Osteocyte (in vitro differentiated cells): ENCODE measurements around the gene UPF3A. TPM values are rescaled to one million over a fixed set of nuclear protein-coding genes. Genes with fewer than 3 reads are reported as not detected.

Experiments
- DNase-seq: peaks from one replicate; pipeline ENCODE4 v3.0.0; 2021; ENCODE audit warnings: mixed read lengths; ENCODE audit not compliant: unreplicated experiment; ENCODE audit errors: extremely low spot score
- H3K27ac Mint-ChIP-seq: one replicate; pipeline ENCODE4 v1.8.0; 2021; ENCODE audit warnings: mild to moderate bottlenecking, mixed read lengths; ENCODE audit not compliant: unreplicated experiment
- H3K27me3 Mint-ChIP-seq: one replicate; pipeline ENCODE4 v1.8.0; 2021; ENCODE audit warnings: mixed read lengths; ENCODE audit not compliant: unreplicated experiment
- H3K36me3 Mint-ChIP-seq: one replicate; pipeline ENCODE4 v1.8.0; 2021; ENCODE audit warnings: mixed read lengths; ENCODE audit not compliant: unreplicated experiment
- H3K4me1 Mint-ChIP-seq: one replicate; pipeline ENCODE4 v1.8.0; 2021; ENCODE audit warnings: mixed read lengths; ENCODE audit not compliant: unreplicated experiment
- H3K4me3 Mint-ChIP-seq: one replicate; pipeline ENCODE4 v1.8.0; 2021; ENCODE audit warnings: mild to moderate bottlenecking, moderate library complexity, mixed read lengths; ENCODE audit not compliant: unreplicated experiment
- H3K9me3 Mint-ChIP-seq: one replicate; pipeline ENCODE4 v1.8.0; 2021; ENCODE audit warnings: mixed read lengths; ENCODE audit not compliant: unreplicated experiment
- CTCF ChIP-seq: fragments of 200-600 bp; sonication (generic); IDR thresholded peaks from 2 replicates; pipeline ENCODE4 v1.5.0; 2021; ENCODE audit warnings: antibody characterized with exemption, mild to moderate bottlenecking, moderate library complexity
- long read RNA-seq: library from polyadenylated mRNA; unstranded; transcript quantifications from one replicate; pipeline ENCODE4 v2.0.0, GENCODE V29; 2021
- total RNA-seq: library from RNA; stranded (reverse); gene quantifications from 2 replicates; pipeline ENCODE4 v1.2.1, GENCODE V29; 2021

UPF3A gene, protein sequence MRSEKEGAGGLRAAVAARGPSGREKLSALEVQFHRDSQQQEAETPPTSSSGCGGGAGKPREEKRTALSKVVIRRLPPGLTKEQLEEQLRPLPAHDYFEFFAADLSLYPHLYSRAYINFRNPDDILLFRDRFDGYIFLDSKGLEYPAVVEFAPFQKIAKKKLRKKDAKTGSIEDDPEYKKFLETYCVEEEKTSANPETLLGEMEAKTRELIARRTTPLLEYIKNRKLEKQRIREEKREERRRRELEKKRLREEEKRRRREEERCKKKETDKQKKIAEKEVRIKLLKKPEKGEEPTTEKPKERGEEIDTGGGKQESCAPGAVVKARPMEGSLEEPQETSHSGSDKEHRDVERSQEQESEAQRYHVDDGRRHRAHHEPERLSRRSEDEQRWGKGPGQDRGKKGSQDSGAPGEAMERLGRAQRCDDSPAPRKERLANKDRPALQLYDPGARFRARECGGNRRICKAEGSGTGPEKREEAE
- total RNA-seq = 55.3 and 63.1 TPM in 2 replicates
- long read RNA-seq, partial matches to known transcripts = 20 of 37 reads
- long read RNA-seq, other reads (novel, unspliced or antisense) = 14 of 37 reads

DNA sequence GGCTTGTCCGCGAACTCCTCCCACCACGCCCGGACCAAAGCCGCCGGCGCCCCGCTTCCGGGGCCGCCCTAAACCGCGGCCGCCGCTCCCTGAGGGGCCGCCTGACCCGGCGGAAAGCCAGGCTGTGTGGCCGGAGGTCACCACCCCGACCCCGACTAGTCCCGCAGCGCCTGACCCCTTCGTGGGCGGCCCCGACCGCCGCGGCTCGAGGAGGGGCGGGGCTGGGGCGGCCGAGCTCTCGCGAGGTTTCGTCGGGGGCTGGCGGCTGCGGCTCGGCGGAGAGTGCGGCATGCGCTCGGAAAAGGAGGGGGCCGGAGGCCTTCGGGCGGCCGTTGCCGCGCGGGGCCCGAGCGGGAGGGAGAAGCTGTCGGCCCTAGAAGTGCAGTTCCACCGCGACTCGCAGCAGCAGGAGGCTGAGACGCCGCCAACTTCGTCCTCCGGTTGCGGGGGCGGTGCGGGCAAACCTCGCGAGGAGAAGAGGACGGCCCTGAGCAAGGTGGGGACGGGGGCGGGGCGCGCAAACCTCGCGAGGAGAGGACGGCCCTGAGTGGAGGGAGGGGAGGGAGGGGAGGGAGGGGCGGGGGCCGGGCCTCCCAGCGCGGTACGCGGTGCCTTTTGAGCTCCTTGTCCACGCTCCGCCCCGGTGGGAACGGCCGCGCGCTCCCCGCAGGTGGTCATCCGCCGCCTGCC, at the start of gene UPF3A:
UPF3A (plus strand) TSS at position 251 of the 690 bp plus-strand sequence; CDS start at position 290, 39 bp downstream.
- Mint-ChIP-seq H3K4me3 (peak within 1 kb of the TSS; percentile 86), H3K4me1 (peaks cover 36% of the 10 kb centered on the region), H3K36me3 (peaks cover 14% of the 10 kb centered on the region), H3K27me3 (no peaks in the 10 kb centered on the region), H3K27ac (peak within 1 kb of the TSS; percentile 96), H3K9me3 (no peaks in the 10 kb centered on the region)
- DNase-seq = peak; percentile 96
- no peak for TF ChIP-seq CTCF

- peaks cover 2% of the 10 kb centered on the region for H3K36me3 Mint-ChIP-seq
- no peak overlapping the region for H3K4me3 Mint-ChIP-seq
- H3K9me3 Mint-ChIP-seq = no peaks in the 10 kb centered on the region
- H3K27ac Mint-ChIP-seq = no peak overlapping the region
- no peak for DNase-seq
- no peak for TF ChIP-seq CTCF
- peaks cover 22% of the 10 kb centered on the region for H3K27me3 Mint-ChIP-seq
- peaks cover 19% of the 10 kb centered on the region for H3K4me1 Mint-ChIP-seq
Observed at GRCh38 chr13:114231886-114232285, 49.5 kb upstream of the UPF3A start.

GRCh38 chr13:114234266-114234644, 47.1 kb upstream of the UPF3A start:
- peaks cover 14% of the 10 kb centered on the region for H3K36me3 Mint-ChIP-seq
- peak overlapping the region; percentile 80 for H3K4me3 Mint-ChIP-seq
- TF ChIP-seq CTCF = no peak
- peak overlapping the region; percentile 78 for H3K27ac Mint-ChIP-seq
- peaks cover 14% of the 10 kb centered on the region for H3K27me3 Mint-ChIP-seq
- peaks cover 22% of the 10 kb centered on the region for H3K4me1 Mint-ChIP-seq
- H3K9me3 Mint-ChIP-seq = no peaks in the 10 kb centered on the region
- no peak for DNase-seq

DNA sequence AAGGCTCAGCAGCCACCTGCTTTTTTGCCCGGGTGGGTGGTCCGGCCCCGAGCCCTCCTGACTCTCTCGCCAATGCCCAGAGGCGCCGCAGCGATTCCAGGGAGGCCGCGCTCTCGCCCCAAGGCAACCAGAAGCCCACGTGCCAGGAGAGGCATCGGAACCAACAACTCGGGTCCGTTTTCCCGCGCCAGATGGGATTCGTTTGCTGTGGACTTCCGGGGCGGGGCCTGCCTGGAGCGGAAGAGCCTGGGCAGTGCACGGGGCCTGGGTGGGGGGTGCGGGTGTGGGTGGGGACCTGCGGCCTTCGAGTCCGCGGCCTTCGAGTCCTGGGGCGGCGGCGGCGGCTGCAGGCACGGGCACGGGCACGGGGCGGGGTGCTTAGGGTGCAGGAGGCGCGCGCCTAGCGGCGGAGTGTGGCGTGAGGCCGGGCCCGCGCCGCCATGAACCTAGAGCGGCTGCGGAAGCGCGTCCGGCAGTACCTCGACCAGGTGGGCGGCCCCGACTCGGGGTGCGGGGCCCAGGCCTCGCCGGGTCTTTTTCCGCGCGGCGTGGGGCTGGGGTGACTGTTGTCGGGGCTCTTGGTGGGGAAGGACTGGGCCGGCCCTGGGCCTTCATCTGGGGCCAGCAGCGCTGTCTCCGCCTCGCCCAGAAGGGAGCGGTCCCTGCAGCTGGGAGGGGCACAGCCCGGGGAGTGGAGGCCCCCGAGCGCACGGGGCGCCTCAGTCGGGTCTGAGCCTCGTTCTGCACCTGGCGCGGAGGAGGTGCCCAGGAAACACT, 46.6 kb upstream of the UPF3A start, which contains the start of gene CDC16:
CDC16 (plus strand) TSS at position 253 of the 777 bp plus-strand sequence; CDS start at position 441, 188 bp downstream.
- peak; percentile 95 for DNase-seq
- H3K27me3 Mint-ChIP-seq = peaks cover 8% of the 10 kb centered on the region
- TF ChIP-seq CTCF = peak; percentile 27
- H3K4me1 Mint-ChIP-seq = peaks cover 22% of the 10 kb centered on the region
- H3K36me3 Mint-ChIP-seq = peaks cover 14% of the 10 kb centered on the region
- H3K4me3 Mint-ChIP-seq = peak within 1 kb of the TSS; percentile 80
- peak within 1 kb of the TSS; percentile 78 for H3K27ac Mint-ChIP-seq
- H3K9me3 Mint-ChIP-seq = no peaks in the 10 kb centered on the region
